Raji (cell line): Measurements from ENCODE around the gene KRTAP6-1.

ENCODE experiments used
- POLR2A ChIP-seq: IDR thresholded peaks from 2 replicates; pipeline ENCODE4 v1.6.1; 2011; ENCODE audit warnings: low read depth, low read length, control low read depth; ENCODE audit not compliant: insufficient read depth

Gene KRTAP6-1, protein sequence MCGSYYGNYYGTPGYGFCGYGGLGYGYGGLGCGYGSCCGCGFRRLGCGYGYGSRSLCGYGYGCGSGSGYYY

GRCh38 chr21:30613836-30614235 is at the start of gene KRTAP6-1:
KRTAP6-1 (minus strand) TSS chr21:30613930; CDS start chr21:30613904, 26 bp downstream.
- TF ChIP-seq POLR2A, result no peak

DNA sequence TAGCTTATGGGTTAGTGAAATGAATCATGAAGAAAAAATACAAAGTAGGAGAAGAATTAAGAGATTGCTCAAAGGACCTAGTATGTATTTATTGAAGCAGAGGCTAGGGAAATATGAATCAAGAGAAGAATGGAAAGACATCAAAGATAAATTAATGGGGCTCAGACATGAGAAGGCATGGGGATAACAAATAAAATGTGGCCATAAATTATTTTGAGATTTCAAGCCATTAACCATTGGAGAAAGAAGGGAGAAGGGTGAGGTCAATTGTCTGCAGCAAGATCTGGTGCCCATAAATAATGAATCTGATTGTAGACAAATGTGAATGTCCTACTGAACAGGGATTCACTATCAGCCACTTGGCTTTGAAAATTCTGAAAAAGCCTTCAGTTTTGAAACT is 39.2 kb upstream of the KRTAP6-1 start:
- no peak for TF ChIP-seq POLR2A

DNA sequence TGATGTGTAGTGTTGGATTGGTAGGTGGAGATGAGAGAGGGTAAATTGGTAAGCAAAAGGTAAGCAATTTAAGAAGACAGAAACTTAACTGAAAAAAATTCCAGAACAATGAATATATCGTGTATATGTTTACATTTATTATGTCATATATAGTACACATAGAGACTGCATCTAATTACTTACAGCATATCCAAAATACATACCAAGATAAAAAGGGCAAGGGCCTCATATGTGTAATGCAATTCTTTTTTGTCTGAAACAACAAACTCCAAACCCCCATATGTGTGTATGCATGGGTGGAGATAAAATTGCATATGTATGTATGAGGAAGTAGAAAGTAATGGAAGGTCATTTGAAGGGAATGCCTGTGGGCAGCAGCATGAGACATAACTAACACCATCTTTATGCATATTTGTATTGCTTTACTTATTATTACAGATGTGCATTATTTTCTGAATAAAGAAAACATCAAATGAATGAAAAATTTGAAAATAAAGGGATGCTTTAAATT is 33.2 kb upstream of the KRTAP6-1 start:
- no peak for TF ChIP-seq POLR2A

DNA sequence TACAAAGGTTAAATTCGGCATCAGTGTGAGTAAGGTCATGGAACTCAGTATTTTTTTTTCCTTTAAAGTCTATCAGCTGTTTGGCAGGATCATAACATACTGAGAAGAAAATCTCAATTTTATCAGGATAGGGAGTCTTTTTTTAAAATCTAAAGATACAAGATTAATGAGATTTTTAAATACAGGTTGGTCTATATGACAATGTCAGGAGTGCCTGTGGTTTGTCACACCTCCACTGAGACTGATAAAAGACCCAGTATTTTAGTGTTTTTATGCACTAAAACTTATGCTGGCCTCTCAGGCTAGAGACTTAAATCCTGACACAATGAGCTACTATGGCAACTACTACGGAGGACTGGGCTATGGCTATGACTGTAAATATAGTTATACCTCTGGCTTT is 28.8 kb upstream of the KRTAP6-1 start, which contains the start of gene KRTAP20-3:
Gene KRTAP20-3, plus strand, starts transcription at position 301 of the 400 bp plus-strand sequence.
- no peak for TF ChIP-seq POLR2A

DNA sequence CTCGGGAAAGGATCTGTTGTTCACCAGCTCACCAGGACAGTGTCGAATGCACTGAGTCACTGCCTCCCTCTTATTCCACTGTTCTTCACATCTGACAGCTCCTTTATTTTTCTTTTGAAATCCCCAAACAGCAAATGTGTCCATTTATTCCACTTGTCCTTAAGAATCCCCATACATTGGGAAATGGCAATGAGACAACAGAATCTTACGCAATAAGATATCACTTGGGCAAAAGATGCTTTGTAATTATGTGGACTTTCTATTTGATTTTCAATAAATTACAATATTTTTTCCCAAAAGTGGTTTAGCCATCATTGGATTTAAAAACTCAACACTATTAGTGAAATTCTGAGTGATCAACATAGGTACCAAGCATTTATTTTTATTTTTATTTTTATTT is 25.0 kb upstream of the KRTAP6-1 start:
- TF ChIP-seq POLR2A, result no peak

- no peak for TF ChIP-seq POLR2A
Observed at GRCh38 chr21:30634906-30635305, 21.2 kb upstream of the KRTAP6-1 start, which contains the start of gene KRTAP20-2. KRTAP20-2 (plus strand) TSS chr21:30635206; CDS start chr21:30635264, 58 bp downstream.

GRCh38 chr21:30629200-30629599 is 15.5 kb upstream of the KRTAP6-1 start:
- no peak for TF ChIP-seq POLR2A

- TF ChIP-seq POLR2A, result no peak
Observed at GRCh38 chr21:30628109-30628508, 14.4 kb upstream of the KRTAP6-1 start.

GRCh38 chr21:30625449-30626165 is 11.9 kb upstream of the KRTAP6-1 start:
- no peak for TF ChIP-seq POLR2A

DNA sequence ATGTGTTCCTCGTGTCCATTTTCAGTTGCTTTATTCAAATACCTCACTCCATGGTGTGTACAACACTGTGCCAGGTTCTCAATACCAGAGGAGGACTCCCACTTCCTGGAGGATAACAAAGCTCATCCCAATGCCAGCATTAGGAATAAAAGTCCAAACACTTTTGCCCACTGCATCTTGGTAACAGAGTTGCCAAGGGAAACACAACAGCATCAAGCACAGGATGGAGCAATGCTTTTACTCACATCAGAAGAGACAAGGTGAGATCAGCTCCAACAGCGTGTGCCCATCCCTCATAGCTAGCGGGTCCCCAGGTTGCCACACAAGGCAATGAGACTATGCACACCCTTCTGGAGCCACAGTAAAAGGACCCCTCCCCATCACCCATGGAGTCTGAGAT is 9.6 kb upstream of the KRTAP6-1 start:
- no peak for TF ChIP-seq POLR2A

GRCh38 chr21:30620522-30620921 is 6.8 kb upstream of the KRTAP6-1 start, which contains the start of gene KRTAP20-4:
KRTAP20-4 (plus strand) TSS chr21:30620627.
- TF ChIP-seq POLR2A, result no peak

- TF ChIP-seq POLR2A, result no peak
Observed at GRCh38 chr21:30620080-30620479, 6.3 kb upstream of the KRTAP6-1 start.

- no peak for TF ChIP-seq POLR2A
Observed at GRCh38 chr21:30616125-30616524, 2.4 kb upstream of the KRTAP6-1 start, which contains the start of gene KRTAP20-1. KRTAP20-1 (plus strand) TSS chr21:30616425; CDS start chr21:30616455, 30 bp downstream.

- TF ChIP-seq POLR2A, result no peak
Observed at GRCh38 chr21:30615199-30615598, 1.5 kb upstream of the KRTAP6-1 start.

DNA sequence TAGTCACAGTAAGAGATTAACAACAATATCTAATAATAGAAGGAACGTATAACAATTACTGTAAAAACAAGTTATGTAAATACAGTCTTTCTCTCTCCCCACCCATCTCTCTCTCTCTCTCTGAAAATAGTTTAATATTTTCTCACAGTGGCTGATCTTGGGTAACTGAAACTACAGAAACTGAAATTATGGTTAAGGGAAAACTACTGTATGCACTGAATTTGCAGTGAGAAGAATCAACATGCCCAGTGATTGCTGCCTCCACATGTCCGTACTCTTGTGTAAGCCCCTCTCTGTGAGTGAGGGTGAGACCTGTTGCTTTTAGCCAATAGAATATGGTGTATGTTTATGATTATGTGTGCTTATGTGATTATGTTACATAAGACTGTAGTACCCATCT is 1.6 kb downstream of the KRTAP6-1 start:
- TF ChIP-seq POLR2A, result no peak

- no peak for TF ChIP-seq POLR2A
Observed at GRCh38 chr21:30605968-30606367, 7.8 kb downstream of the KRTAP6-1 start.
